ENCODE results near the gene POU3F2. TPM values are rescaled to one million over a fixed set of nuclear protein-coding genes. Genes with fewer than 3 reads are reported as not detected.

POU3F2 gene
- total and polyA plus RNA-seq, 2 donors (not counting 3 experiments of a cell fraction or from before 2014, with no cell fraction given), result not detected

DNA sequence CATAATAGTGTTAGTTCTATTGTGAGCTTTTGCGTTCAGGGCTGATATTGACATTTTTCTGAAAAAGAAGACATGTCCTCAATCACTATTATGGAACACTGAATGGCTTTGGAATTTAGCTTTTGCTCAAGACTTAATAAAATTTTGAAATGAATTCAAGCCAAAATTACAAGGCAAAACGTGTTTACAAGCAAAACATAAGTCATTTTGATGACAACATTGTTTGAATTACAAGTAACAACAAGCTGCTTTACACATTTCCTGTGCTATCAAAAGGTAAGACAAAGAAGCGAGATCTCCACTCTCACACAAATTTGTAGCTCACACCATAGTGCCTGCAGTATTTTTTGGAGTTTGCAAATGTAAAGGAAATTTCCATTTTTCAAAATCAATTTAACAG is 37.4 kb downstream of the POU3F2 start:
- Histone ChIP-seq H3K4me2 (ENCODE audit: insufficient read depth, low read length) (no peak overlapping the region), H4K20me1 (replicated peaks; ENCODE audit: control insufficient read depth, extremely low read depth, insufficient read depth, low read length) (no peaks in the 10 kb centered on the region), H3K4me1 (ENCODE audit: control insufficient read depth, extremely low read depth, insufficient read depth, low read length) (peaks cover 4% of the 10 kb centered on the region), H3K36me3 (ENCODE audit: control insufficient read depth in 2 of 2, extremely low read depth in 1 of 2, insufficient read depth in 2 of 2, low read length in 2 of 2) (no peaks in the 10 kb centered on the region), H3K9me3 (replicated peaks; ENCODE audit: control insufficient read depth, insufficient read depth, low read length) (no peaks in the 10 kb centered on the region), H3K27me3 (ENCODE audit: control insufficient read depth in 2 of 2, insufficient read depth in 2 of 2, low read length in 2 of 2) (no peaks in the 10 kb centered on the region), H3K4me3 (replicated peaks in 1 of 3; ENCODE audit: insufficient read depth in 1 of 3, low read depth in 1 of 3, low read length in 3 of 3) (no peak overlapping the region), H2AFZ (ENCODE audit: low read depth, low read length) (no peak overlapping the region), H3K9ac (replicated peaks; ENCODE audit: extremely low read depth, insufficient read depth, low read length) (no peak overlapping the region), H3K79me2 (ENCODE audit: control insufficient read depth, insufficient read depth, low read length) (no peaks in the 10 kb centered on the region), H3K9me1 (replicated peaks; ENCODE audit: control insufficient read depth, extremely low read depth, insufficient read depth, low read length) (no peaks in the 10 kb centered on the region), H3K27ac (ENCODE audit: insufficient read depth, low read depth, low read length) (no peak overlapping the region)
- ChIA-PET POLR2A (no interaction called here), CTCF (interaction anchor here (1.1 to 1.3 kb wide), 2 partner anchors 9 to 10 kb away, joined by 3 to 4 read pairs; no protein-coding TSS in a partner anchor)
- TF ChIP-seq POLR2AphosphoS5 (IDR thresholded peaks at IDR 0.05; ENCODE audit: insufficient read depth, low read depth, low read length), result no peak
- no peak for TF ChIP-seq EZH2 (IDR thresholded peaks at IDR 0.05; ENCODE audit: borderline replicate concordance, low read depth, low read length, severe bottlenecking)
- no peak for TF ChIP-seq GATA2 (IDR thresholded peaks at IDR 0.05; ENCODE audit: insufficient read depth, insufficient read length, low read depth, low read length)
- no peak for TF ChIP-seq MYC (IDR thresholded peaks at IDR 0.05; ENCODE audit: low read depth, low read length)
- TF ChIP-seq FOS (IDR thresholded peaks at IDR 0.05; ENCODE audit: borderline replicate concordance, insufficient read depth, low read length), result no peak
- TF ChIP-seq, protein P1, sequence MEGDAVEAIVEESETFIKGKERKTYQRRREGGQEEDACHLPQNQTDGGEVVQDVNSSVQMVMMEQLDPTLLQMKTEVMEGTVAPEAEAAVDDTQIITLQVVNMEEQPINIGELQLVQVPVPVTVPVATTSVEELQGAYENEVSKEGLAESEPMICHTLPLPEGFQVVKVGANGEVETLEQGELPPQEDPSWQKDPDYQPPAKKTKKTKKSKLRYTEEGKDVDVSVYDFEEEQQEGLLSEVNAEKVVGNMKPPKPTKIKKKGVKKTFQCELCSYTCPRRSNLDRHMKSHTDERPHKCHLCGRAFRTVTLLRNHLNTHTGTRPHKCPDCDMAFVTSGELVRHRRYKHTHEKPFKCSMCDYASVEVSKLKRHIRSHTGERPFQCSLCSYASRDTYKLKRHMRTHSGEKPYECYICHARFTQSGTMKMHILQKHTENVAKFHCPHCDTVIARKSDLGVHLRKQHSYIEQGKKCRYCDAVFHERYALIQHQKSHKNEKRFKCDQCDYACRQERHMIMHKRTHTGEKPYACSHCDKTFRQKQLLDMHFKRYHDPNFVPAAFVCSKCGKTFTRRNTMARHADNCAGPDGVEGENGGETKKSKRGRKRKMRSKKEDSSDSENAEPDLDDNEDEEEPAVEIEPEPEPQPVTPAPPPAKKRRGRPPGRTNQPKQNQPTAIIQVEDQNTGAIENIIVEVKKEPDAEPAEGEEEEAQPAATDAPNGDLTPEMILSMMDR (IDR thresholded peaks at IDR 0.05; ENCODE audit: extremely low read depth in 1 of 2, insufficient read depth in 1 of 2, low read depth in 1 of 2, low read length in 2 of 2), result no peak
- TF ChIP-seq JUN (IDR thresholded peaks at IDR 0.05; ENCODE audit: borderline replicate concordance, insufficient read depth, insufficient read length, low read depth), result no peak
- TF ChIP-seq, protein P2, sequence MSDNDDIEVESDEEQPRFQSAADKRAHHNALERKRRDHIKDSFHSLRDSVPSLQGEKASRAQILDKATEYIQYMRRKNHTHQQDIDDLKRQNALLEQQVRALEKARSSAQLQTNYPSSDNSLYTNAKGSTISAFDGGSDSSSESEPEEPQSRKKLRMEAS (IDR thresholded peaks at IDR 0.05; ENCODE audit: insufficient read depth, insufficient read length), result no peak
- TF ChIP-seq POLR2A (IDR thresholded peaks at IDR 0.05; ENCODE audit: low read depth, low read length), result no peak
- dilution Hi-C loops (cut with MboI; ENCODE audit: extremely low pct_ligation_motif_present, low sequenced_read_pairs) (no loop called here), intact Hi-C loops (cut with micrococcal nuclease) (no loop called here)
- FAIRE-seq, result no peak
- no peak for DNase-seq (ENCODE audit: low read depth, low spot score)
- no TSS peak for BruUV-seq (replicated peaks)

Data from endothelial cell of umbilical vein (primary cell).